ENCODE results near the gene KLK11.

KLK11 gene

DNA sequence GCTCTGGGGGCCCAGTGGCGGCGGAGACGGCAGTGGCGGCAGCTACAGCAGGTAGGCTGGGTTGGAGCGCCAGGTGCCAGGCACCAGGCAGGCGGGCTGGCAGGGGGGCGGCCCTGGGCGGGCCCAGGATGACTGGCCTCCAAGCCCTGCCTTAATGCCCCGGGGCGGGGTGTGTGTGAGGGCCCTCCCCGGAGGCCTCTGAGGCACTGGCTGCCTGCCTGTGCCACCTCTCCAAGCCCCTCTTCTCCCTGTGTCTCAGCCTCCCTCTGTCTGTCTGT lies at the start of gene KLK11:
KLK11 (minus strand) TSS at position 63 of the 278 bp plus-strand sequence. CDS start 985 bp downstream, outside the sequence.
- no peaks in the 10 kb centered on the region for H3K4me1 Mint-ChIP-seq
- no peak within 1 kb of the TSS for H3K27ac Mint-ChIP-seq
- peaks cover 0 to 3% of the 10 kb centered on the region in 2 donors for H3K36me3 Mint-ChIP-seq
- H3K9me3 Mint-ChIP-seq: peaks cover 8 to 10% of the 10 kb centered on the region in 2 donors
- no peak for ATAC-seq (replicated peaks)
- H3K4me3 Mint-ChIP-seq: no peak within 1 kb of the TSS
- DNase-seq: no peak
- H3K27me3 Mint-ChIP-seq: peaks cover 47 to 67% of the 10 kb centered on the region in 2 donors

- H3K4me3 Mint-ChIP-seq: no peak overlapping the region
- no peak for ATAC-seq (replicated peaks)
- H3K27ac Mint-ChIP-seq: no peak overlapping the region
- DNase-seq: no peak
- H3K4me1 Mint-ChIP-seq: no peaks in the 10 kb centered on the region
- H3K27me3 Mint-ChIP-seq: peaks cover 5 to 6% of the 10 kb centered on the region in 2 donors
- H3K9me3 Mint-ChIP-seq: peaks cover 6 to 7% of the 10 kb centered on the region in 2 donors
- peaks cover 0 to 8% of the 10 kb centered on the region in 2 donors for H3K36me3 Mint-ChIP-seq
Observed at GRCh38 chr19:51075998-51076397, 49.6 kb upstream of the KLK11 start.

- Mint-ChIP-seq H3K9me3 (peaks cover 11% of the 10 kb centered on the region in 2 donors), H3K27me3 (peaks cover 22 to 23% of the 10 kb centered on the region in 2 donors), H3K36me3 (peaks cover 0 to 1% of the 10 kb centered on the region in 2 donors), H3K4me1 (no peaks in the 10 kb centered on the region), H3K27ac (no peak overlapping the region), H3K4me3 (no peak overlapping the region)
- ATAC-seq (replicated peaks) (no peak), DNase-seq (no peak)
Observed at GRCh38 chr19:51071095-51071405, 44.6 kb upstream of the KLK11 start.

DNA sequence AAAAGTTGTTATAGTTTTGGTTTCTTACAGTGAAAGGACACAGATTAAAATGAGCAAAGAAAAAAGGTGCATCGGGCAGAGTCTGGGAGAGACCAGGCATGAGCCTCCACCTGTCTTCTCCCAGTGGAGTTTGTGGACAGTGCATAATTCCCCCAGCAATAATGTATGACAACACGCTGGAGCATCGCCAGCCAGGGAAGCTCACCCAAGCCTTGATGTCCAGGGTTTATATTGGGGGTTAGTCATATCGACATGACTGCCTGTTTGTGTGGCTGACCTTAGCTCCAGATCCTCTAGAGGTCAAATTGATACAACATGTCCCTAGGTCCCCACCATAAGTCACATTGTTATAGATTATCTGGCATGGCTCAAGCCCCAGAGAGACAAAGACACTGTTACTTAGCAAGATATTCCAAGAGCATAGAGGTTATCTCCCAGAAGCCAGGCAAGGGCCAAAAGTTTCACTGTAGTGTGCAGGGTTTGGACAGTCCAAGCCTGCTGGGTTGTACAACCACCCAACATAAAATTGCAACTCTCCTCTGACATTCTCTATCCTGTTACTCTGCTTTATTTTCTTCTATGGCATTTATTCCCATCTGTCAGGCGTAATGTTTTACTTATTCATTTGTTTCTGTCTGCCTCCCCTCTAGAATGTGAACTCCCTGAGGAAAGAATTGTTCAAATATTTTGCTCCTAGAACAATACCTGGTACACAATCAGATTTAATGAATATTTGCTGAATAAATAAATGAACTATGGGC lies 44.1 kb upstream of the KLK11 start:
- Mint-ChIP-seq H3K27ac (no peak overlapping the region), H3K4me1 (no peaks in the 10 kb centered on the region), H3K4me3 (no peak overlapping the region), H3K27me3 (peaks cover 27 to 28% of the 10 kb centered on the region in 2 donors), H3K36me3 (peaks cover 0 to 1% of the 10 kb centered on the region in 2 donors), H3K9me3 (peaks cover 11% of the 10 kb centered on the region in 2 donors)
- ATAC-seq (replicated peaks) (no peak), DNase-seq (no peak)

DNA sequence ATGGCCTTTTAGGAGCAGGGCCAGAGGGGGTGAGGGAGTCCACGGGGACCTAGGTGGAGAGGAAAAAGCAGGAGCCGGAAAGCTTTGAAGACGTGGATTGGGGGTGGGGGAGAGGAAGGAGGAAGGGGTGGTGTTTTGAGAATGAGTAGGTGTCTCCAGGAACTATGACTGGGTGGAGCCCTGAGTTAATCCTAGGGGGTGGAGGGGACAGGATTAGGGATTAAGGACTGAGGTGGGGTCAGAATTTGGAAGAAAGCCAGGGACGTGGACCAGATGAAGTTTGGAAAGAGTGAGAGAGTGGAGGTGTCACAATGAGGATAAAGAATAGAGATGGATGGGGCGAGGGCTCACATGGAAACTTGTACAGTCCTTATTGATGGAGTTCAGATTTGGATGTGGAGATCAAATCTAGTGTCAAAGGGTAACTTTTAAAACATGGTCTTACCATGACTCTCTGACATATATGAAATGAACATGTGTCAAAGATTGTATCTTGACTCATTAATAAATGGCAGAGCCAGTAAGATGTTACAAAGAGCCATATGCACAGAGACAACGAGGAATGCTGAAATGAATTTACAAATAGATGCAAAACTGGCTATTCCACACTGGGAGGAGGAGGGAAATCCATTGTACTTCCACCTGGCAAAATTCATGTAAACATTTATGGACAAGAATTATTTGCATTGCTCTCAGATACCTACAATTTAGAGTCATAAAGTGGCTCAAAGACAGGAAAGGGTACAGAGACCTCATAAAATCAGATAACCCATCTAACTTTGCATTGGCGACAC lies 40.2 kb upstream of the KLK11 start:
- H3K4me3 Mint-ChIP-seq: no peak overlapping the region

GRCh38 chr19:51065221-51065960 lies 39.0 kb upstream of the KLK11 start:
- Mint-ChIP-seq H3K36me3 (peaks cover 0 to 4% of the 10 kb centered on the region in 2 donors), H3K4me1 (peaks cover 0 to 2% of the 10 kb centered on the region in 2 donors), H3K4me3 (peak overlapping the region; percentile 4 to 33), H3K27ac (no peak overlapping the region), H3K9me3 (peaks cover 9 to 10% of the 10 kb centered on the region in 2 donors), H3K27me3 (peaks cover 45 to 53% of the 10 kb centered on the region in 2 donors)
- DNase-seq (no peak), ATAC-seq (replicated peaks) (no peak)

More for the DNA sequence above, 40.2 kb upstream of the KLK11 start:
- DNase-seq (no peak), ATAC-seq (replicated peaks) (no peak)
- H3K27me3 Mint-ChIP-seq: peaks cover 36 to 41% of the 10 kb centered on the region in 2 donors
- peaks cover 5% of the 10 kb centered on the region in 2 donors for H3K9me3 Mint-ChIP-seq
- H3K27ac Mint-ChIP-seq: no peak overlapping the region
- H3K36me3 Mint-ChIP-seq: peaks cover 0 to 1% of the 10 kb centered on the region in 2 donors
- H3K4me1 Mint-ChIP-seq: peaks cover 0 to 2% of the 10 kb centered on the region in 2 donors

- Mint-ChIP-seq H3K27me3 (peaks cover 45 to 60% of the 10 kb centered on the region in 2 donors), H3K9me3 (peaks cover 9 to 10% of the 10 kb centered on the region in 2 donors), H3K4me1 (peaks cover 0 to 2% of the 10 kb centered on the region in 2 donors), H3K27ac (no peak within 1 kb of the TSS), H3K4me3 (peak within 1 kb of the TSS; percentile 4 to 33), H3K36me3 (peaks cover 0 to 4% of the 10 kb centered on the region in 2 donors)
- DNase-seq (no peak), ATAC-seq (replicated peaks) (no peak)
Observed at GRCh38 chr19:51064534-51065220, 38.3 kb upstream of the KLK11 start, which contains the start of gene KLK13. Gene KLK13 (minus strand): TSS chr19:51065092. CDS start chr19:51065067, 25 bp downstream.

GRCh38 chr19:51063664-51064063 lies 37.2 kb upstream of the KLK11 start:
- peaks cover 48 to 64% of the 10 kb centered on the region in 2 donors for H3K27me3 Mint-ChIP-seq
- peaks cover 0 to 4% of the 10 kb centered on the region in 2 donors for H3K36me3 Mint-ChIP-seq
- peaks cover 0 to 2% of the 10 kb centered on the region in 2 donors for H3K4me1 Mint-ChIP-seq
- no peak overlapping the region for H3K4me3 Mint-ChIP-seq
- no peak for ATAC-seq (replicated peaks)
- no peak overlapping the region for H3K27ac Mint-ChIP-seq
- H3K9me3 Mint-ChIP-seq: peaks cover 9 to 10% of the 10 kb centered on the region in 2 donors
- DNase-seq: no peak

GRCh38 chr19:51060973-51061372 lies 34.6 kb upstream of the KLK11 start:
- no peak overlapping the region for H3K27ac Mint-ChIP-seq
- peaks cover 0 to 2% of the 10 kb centered on the region in 2 donors for H3K4me1 Mint-ChIP-seq
- ATAC-seq (replicated peaks) (no peak), DNase-seq (no peak)
- peaks cover 43 to 63% of the 10 kb centered on the region in 2 donors for H3K27me3 Mint-ChIP-seq
- peaks cover 4 to 7% of the 10 kb centered on the region in 2 donors for H3K9me3 Mint-ChIP-seq
- H3K36me3 Mint-ChIP-seq: peaks cover 0 to 2% of the 10 kb centered on the region in 2 donors
- H3K4me3 Mint-ChIP-seq: no peak overlapping the region

DNA sequence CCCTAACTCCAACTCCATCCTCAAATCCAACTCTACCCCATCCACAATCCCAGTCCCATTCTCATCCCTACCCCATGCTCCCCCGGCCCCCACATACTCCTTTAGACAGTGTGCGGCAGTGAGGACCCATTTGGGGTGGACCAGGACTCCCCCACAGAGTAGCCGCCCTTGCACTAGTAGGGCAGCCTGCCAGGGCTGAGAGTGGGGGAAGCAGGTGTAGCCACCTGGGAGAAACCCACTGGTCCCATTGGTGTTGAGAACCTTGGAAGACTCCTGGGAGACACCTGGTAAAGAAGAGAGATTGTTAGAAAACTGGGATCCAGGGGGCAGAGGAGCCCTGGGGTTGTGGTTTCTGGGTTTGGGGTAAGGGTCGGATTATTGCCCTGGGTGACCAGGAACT lies 33.9 kb upstream of the KLK11 start:
- Mint-ChIP-seq H3K27me3 (peaks cover 42 to 60% of the 10 kb centered on the region in 2 donors), H3K9me3 (peaks cover 4 to 7% of the 10 kb centered on the region in 2 donors), H3K36me3 (peaks cover 0 to 2% of the 10 kb centered on the region in 2 donors), H3K4me1 (peaks cover 0 to 1% of the 10 kb centered on the region in 2 donors), H3K4me3 (no peak overlapping the region), H3K27ac (no peak overlapping the region)
- no peak for DNase-seq
- ATAC-seq (replicated peaks): no peak

GRCh38 chr19:51059715-51060114 lies 33.3 kb upstream of the KLK11 start:
- peaks cover 0 to 2% of the 10 kb centered on the region in 2 donors for H3K36me3 Mint-ChIP-seq
- peaks cover 41 to 59% of the 10 kb centered on the region in 2 donors for H3K27me3 Mint-ChIP-seq
- no peak for ATAC-seq (replicated peaks)
- no peak overlapping the region for H3K4me3 Mint-ChIP-seq
- H3K9me3 Mint-ChIP-seq: peaks cover 4 to 7% of the 10 kb centered on the region in 2 donors
- no peak overlapping the region for H3K27ac Mint-ChIP-seq
- DNase-seq: no peak
- H3K4me1 Mint-ChIP-seq: no peaks in the 10 kb centered on the region

GRCh38 chr19:51055866-51056265 lies 29.4 kb upstream of the KLK11 start:
- no peak overlapping the region for H3K27ac Mint-ChIP-seq
- H3K9me3 Mint-ChIP-seq: peaks cover 0 to under 1% of the 10 kb centered on the region in 2 donors
- DNase-seq: no peak
- H3K36me3 Mint-ChIP-seq: no peaks in the 10 kb centered on the region
- H3K27me3 Mint-ChIP-seq: peaks cover 41 to 55% of the 10 kb centered on the region in 2 donors
- ATAC-seq (replicated peaks): no peak
- no peaks in the 10 kb centered on the region for H3K4me1 Mint-ChIP-seq
- H3K4me3 Mint-ChIP-seq: no peak overlapping the region

DNA sequence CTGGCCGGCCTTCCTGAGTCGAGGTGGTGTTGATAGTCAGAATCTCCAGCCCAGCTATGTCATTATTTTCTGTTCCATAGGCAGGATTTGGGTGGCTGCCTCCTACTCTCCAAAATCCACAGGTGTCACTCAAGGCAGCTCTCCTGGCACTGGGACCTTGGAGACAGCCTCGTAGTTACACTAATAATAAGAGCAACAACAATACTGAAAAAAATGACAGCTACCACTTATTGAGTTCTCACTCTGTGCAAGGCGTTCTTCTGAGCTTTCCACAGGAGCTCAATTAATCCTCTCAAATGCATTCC lies 20.6 kb upstream of the KLK11 start:
- no peak overlapping the region for H3K4me3 Mint-ChIP-seq
- peaks cover 0 to 3% of the 10 kb centered on the region in 2 donors for H3K9me3 Mint-ChIP-seq
- no peak for ATAC-seq (replicated peaks)

DNA sequence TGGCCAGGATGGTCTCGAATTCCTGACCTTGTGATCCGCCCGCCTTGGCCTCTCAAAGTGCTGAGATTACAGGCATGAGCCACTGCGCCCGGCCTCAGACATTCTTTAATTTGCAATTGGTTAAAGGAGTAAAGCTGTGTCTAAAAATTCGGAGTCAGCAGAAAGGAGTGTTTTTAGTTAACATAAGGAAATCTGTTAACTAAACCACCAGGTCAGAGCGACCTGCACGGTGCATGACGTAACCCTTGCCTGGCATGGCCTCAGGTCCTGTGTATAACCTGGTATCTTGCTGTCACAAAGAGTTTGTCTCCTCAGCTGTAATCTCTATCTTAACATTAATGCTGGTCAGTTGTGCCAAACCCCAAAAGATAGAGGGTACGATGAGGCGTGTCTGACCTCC lies 17.9 kb upstream of the KLK11 start:
- Mint-ChIP-seq H3K27ac (no peak overlapping the region), H3K4me3 (no peak overlapping the region), H3K4me1 (no peaks in the 10 kb centered on the region), H3K27me3 (peaks cover 19 to 31% of the 10 kb centered on the region in 2 donors), H3K36me3 (peaks cover 0 to 2% of the 10 kb centered on the region in 2 donors), H3K9me3 (peaks cover 0 to under 1% of the 10 kb centered on the region in 2 donors)
- ATAC-seq (replicated peaks): no peak
- DNase-seq: no peak

More for the DNA sequence above, 20.6 kb upstream of the KLK11 start:
- Mint-ChIP-seq H3K27me3 (peaks cover 19 to 34% of the 10 kb centered on the region in 2 donors), H3K27ac (no peak overlapping the region), H3K4me1 (no peaks in the 10 kb centered on the region), H3K36me3 (peaks cover 0 to 2% of the 10 kb centered on the region in 2 donors)
- no peak for DNase-seq

Data from stimulated activated naive B cell treated with anti-CD40 and anti-IgM and Interleukin-4, amounts not matched to agents 10 μg/mL and 1 μg/mL and 100 μg/mL, for 72 hours (primary cell).